ENCODE measurements around the gene LRP4.
A peak's percentile ranks its signal among the peaks of the same experiment; 100 is the strongest.
"Not testable (repeated sequence)": the region's sequence is repeated elsewhere in the genome, so short reads cannot be mapped to it uniquely, and the experiment has no call there.

Gene LRP4

DNA sequence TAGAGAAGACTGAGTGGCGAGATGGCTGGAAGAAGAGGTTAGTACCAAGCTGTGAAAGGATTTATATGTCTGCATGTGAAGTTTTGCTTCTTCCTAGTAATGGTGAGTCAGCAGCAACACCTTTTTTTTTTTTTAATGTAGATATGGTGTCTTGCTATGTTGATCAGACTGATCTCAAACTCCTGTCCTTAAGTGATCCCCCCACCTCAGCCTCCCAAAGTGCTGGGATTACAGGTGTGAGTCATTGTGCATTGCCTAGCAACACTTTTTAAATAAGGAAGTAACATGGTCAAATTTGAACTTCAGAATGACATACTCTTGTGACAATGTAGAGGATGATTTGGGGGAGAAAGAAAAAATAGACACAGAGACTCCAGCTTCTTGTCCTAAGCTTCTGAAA is 11.7 kb upstream of the LRP4 start:
- no peak overlapping the region for H3K4me3 ChIP-seq (ENCODE audit: low read depth, low read length)
- no peak for DNase-seq (ENCODE audit: low read depth)

DNA sequence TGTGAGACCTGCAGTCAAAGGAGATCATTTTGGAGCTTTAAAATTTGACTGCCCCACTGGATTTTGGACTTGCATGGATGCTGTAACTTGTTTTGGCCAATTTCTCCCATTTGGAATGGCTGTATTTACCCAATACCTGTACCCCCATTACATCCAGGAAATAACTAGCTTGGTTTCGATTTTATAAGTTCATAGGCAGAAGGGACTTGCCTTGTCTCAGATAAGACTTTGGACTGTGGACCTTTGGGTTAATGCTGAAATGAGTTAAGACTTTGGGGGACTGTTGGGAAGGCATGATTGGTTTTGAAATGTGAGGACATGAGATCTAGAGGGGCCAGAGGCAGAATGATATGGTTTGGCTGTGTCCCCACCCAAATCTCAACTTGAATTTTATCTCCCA is 10.4 kb upstream of the LRP4 start:
- not testable (repeated sequence) for H3K4me3 ChIP-seq (ENCODE audit: low read depth, low read length); DNase-seq (ENCODE audit: low read depth)

DNA sequence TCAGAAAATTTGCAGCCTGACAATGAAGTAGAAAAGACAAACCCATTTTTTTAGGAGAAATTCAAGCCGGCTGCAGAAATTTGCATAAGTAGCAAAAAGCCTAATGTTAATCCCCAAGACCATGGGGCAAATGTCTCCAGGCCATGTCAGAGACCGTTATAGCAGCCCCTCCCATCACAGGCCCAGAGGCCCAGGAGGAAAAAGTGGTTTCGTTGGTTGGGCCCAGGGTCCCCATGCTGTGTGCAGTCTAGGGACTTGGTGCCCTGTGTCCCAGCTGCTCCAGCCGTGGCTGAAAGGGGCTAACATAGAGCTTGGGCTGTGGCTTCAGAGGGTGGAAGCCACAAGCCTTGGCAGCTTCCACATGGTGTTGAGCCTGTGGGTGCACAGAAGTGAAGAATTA is 9.6 kb upstream of the LRP4 start:
- not testable (repeated sequence) for H3K4me3 ChIP-seq (ENCODE audit: low read depth, low read length); DNase-seq (ENCODE audit: low read depth)

- no peak overlapping the region for H3K4me3 ChIP-seq (ENCODE audit: low read depth, low read length)
- peak; percentile 98 for DNase-seq (ENCODE audit: low read depth)
Observed at GRCh38 chr11:46920755-46921154, 2.4 kb upstream of the LRP4 start.

- DNase-seq (ENCODE audit: low read depth), result no peak
- peak overlapping the region; percentile 65 for H3K4me3 ChIP-seq (ENCODE audit: low read depth, low read length)
Observed at GRCh38 chr11:46918788-46919513, 601 bp upstream of the LRP4 start.

GRCh38 chr11:46917762-46918082 is 628 bp downstream of the LRP4 start:
- DNase-seq (ENCODE audit: low read depth), result no peak
- peak overlapping the region; percentile 65 for H3K4me3 ChIP-seq (ENCODE audit: low read depth, low read length)

DNA sequence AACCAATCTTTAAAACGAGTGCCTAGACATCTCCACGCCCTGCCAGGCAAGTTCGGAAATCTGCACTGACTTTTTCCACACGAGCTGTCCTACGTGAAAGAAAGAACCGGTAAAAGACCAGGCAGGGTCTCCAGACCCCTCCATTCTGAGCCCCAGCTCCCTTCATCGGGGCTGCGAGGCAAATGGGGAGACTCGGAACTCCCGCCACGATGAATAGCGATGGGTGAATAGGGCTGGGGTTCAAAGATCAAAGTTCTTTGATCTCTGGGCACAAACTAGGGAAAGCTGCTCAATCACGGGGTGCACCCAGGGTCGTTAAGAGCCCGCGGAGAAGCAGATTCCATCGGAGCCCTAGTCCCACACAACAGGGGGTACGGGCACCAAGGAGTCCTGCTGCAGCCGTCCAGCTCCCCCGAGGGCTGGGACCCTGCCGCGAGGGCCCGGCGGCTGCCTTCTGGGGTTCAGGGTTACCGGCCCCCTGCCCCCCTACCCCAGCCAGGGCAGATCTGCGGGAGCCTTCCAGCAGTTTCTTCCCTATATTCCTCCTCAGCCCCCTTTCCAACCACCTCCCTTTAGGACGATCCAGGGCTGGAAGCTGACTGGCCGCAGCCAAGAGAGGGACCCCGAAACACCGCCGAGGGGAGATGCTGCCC is 1.1 kb downstream of the LRP4 start:
- peak overlapping the region; percentile 65 for H3K4me3 ChIP-seq (ENCODE audit: low read depth, low read length)
- DNase-seq (ENCODE audit: low read depth), result no peak

GRCh38 chr11:46916286-46917108 is 1.9 kb downstream of the LRP4 start:
- peak overlapping the region; percentile 65 for H3K4me3 ChIP-seq (ENCODE audit: low read depth, low read length)
- DNase-seq (ENCODE audit: low read depth), result peak; percentile 58

- no peak for DNase-seq (ENCODE audit: low read depth)
Observed at GRCh38 chr11:46914910-46915309, 3.4 kb downstream of the LRP4 start.

DNA sequence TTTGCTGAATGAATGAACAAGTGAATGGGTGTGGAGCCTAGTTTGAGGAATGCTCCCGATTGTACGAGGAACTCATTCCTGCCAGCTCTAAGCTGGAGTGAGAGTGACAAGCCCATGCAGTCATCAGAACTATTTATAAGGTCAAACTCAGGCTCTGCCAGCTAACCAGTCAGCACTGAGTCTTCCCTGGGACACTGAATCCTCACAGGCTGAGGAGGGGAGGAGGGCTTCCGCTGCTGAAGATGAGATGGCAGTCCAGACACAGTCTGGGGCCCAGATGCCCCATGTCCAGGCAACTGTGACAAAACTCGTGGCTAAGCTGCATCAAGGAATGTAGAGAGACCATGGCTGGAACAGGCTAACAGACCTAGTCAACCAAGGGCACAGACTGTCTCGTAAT is 4.0 kb downstream of the LRP4 start:
- no peak overlapping the region for H3K4me3 ChIP-seq (ENCODE audit: low read depth, low read length)
- peak; percentile 14 for DNase-seq (ENCODE audit: low read depth)

More at GRCh38 chr11:46914910-46915309, 3.4 kb downstream of the LRP4 start:
- H3K4me3 ChIP-seq (ENCODE audit: low read depth, low read length), result no peak overlapping the region

GRCh38 chr11:46913484-46913883 is 4.9 kb downstream of the LRP4 start:
- no peak for DNase-seq (ENCODE audit: low read depth)
- no peak overlapping the region for H3K4me3 ChIP-seq (ENCODE audit: low read depth, low read length)

DNA sequence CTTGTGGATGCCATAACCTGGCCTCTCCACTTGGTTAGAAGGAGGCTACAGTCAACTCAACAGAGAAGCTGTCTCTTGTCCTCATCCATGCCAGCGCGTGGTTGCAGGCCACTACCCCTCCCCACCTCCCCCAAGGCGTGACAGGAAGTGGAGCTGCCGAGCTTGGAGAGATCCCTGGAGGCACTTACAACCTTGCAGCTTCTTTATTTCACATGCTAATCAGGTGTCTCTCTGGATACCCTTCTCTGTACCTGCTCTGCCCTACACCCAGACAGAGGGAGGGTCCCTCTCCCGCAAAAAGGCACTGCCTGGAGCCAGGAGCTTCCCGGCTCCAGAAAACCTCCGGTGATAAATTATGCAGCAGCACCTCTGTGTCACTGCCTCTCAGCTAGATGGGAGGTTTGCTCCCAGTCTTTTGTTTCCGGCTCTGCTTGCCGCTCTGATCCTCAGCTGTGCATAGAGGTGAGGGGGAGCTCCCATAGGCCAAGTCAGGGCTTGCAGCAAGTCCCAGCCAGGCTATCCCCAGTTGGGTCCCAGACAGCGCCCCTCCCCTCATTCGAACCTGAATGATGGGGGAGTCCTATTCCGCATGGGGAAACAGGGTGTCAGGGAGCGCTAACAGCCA is 5.7 kb downstream of the LRP4 start:
- DNase-seq (ENCODE audit: low read depth), result no peak
- no peak overlapping the region for H3K4me3 ChIP-seq (ENCODE audit: low read depth, low read length)

DNA sequence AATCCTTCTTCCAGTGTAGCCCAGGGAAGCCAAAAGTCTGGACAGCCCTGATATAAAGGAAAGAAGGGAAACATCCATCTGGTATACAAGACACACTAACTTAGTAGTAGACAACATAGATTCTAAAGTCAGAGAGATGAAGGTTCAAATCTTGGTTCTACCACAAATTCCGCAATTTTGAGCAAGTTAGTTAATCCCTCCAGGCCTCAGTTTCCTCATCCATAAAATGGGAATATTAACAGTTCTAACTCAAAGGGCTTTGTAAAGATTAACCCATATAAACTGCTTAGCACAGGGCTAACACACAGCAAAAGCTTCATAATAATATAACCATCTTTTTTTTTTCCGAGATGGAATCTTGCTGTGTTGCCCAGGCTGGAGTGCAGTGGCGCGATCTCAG is 10.7 kb downstream of the LRP4 start:
- no peak overlapping the region for H3K4me3 ChIP-seq (ENCODE audit: low read depth, low read length)
- DNase-seq (ENCODE audit: low read depth), result no peak

DNA sequence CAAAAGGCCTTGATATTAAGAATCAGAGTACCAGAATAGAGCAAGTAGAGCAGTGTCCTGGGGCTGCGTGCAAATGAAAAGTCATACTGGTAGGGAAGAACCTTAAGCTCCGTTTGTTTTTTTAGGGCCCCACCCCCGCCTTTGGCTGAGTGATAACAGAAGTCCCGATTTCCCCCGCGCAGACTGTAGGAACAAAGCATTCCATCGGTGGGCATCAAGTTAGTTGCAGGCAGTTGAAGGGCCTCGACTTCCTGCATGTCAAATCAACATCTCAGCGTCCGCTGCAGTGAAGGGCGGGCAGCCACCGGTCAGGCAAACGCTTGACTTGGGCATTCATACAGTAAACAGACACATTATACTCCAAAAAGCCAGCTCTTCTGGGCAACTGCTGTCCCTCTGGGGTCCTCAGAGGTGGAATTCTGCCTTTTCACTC is 11.7 kb downstream of the LRP4 start:
- no peak for DNase-seq (ENCODE audit: low read depth)
- H3K4me3 ChIP-seq (ENCODE audit: low read depth, low read length), result no peak overlapping the region

GRCh38 chr11:46905806-46906205 is 12.5 kb downstream of the LRP4 start:
- no peak overlapping the region for H3K4me3 ChIP-seq (ENCODE audit: low read depth, low read length)

GRCh38 chr11:46903846-46904245 is 14.5 kb downstream of the LRP4 start:
- no peak for DNase-seq (ENCODE audit: low read depth)
- no peak overlapping the region for H3K4me3 ChIP-seq (ENCODE audit: low read depth, low read length)

More at GRCh38 chr11:46905806-46906205, 12.5 kb downstream of the LRP4 start:
- DNase-seq (ENCODE audit: low read depth), result no peak

DNA sequence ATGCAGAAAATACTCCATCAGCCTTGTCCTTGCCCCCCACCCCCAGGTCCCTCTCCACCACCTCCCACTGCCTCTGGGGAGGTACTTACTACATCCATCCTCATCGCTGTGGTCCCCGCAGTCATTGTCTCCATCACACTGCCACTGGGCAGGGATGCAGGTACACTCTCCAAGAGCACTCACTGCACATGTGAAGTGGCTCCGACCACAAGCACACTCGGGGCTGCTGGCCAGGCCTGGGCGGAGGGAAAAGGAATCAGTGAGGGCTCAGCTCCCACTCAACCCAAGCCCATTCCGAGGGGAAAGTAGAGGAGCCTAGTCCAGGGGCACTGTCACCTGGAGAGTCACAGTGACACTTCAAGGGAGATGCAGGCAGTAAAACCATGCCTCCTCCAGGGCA is 15.7 kb downstream of the LRP4 start:
- DNase-seq (ENCODE audit: low read depth), result no peak
- H3K4me3 ChIP-seq (ENCODE audit: low read depth, low read length), result no peak overlapping the region

- DNase-seq (ENCODE audit: low read depth), result no peak
- no peak overlapping the region for H3K4me3 ChIP-seq (ENCODE audit: low read depth, low read length)
Observed at GRCh38 chr11:46901156-46901555, 17.2 kb downstream of the LRP4 start.

GRCh38 chr11:46900091-46900746 is 18.1 kb downstream of the LRP4 start:
- no peak for DNase-seq (ENCODE audit: low read depth)

More at GRCh38 chr11:46900091-46900746, 18.1 kb downstream of the LRP4 start:
- H3K4me3 ChIP-seq (ENCODE audit: low read depth, low read length), result no peak overlapping the region

All from skeletal muscle cell (primary cell).